ENCODE measurements around the gene SLC8A2. TPM values are rescaled to one million over a fixed set of nuclear protein-coding genes. Genes with fewer than 3 reads are reported as not detected.

SLC8A2 gene
- total RNA-seq, 2 experiments from 2014 or later, result 0.20 TPM; not detected in 1

GRCh38 chr19:47509973-47510372 lies 38.3 kb upstream of the SLC8A2 start:
- POLR2A ChIA-PET, result no interaction called here
- DNase-seq (no peak), ATAC-seq (ENCODE audit: low read depth) (no peak)
- no peaks in the 10 kb centered on the region for H3K27me3 Mint-ChIP-seq
- H3K36me3 Mint-ChIP-seq, result peaks cover 7% of the 10 kb centered on the region
- H3K4me3 Mint-ChIP-seq, result no peak overlapping the region
- H3K9me3 Mint-ChIP-seq, result no peaks in the 10 kb centered on the region
- peak overlapping the region; percentile 17 for H3K27ac Mint-ChIP-seq
- peaks cover 28% of the 10 kb centered on the region for H3K4me1 Mint-ChIP-seq

- no peaks in the 10 kb centered on the region for H3K27me3 Mint-ChIP-seq
- no peak for DNase-seq
- POLR2A ChIA-PET, result no interaction called here
- H3K9me3 Mint-ChIP-seq, result no peaks in the 10 kb centered on the region
- H3K27ac Mint-ChIP-seq, result no peak overlapping the region
- no peak for ATAC-seq (ENCODE audit: low read depth)
- no peak overlapping the region for H3K4me3 Mint-ChIP-seq
- H3K36me3 Mint-ChIP-seq, result peaks cover 4% of the 10 kb centered on the region
- H3K4me1 Mint-ChIP-seq, result peaks cover 28% of the 10 kb centered on the region
Measured at GRCh38 chr19:47509170-47509847, 37.6 kb upstream of the SLC8A2 start.

GRCh38 chr19:47508721-47509120 lies 37.0 kb upstream of the SLC8A2 start:
- POLR2A ChIA-PET, result no interaction called here
- H3K4me1 Mint-ChIP-seq, result peaks cover 25% of the 10 kb centered on the region

GRCh38 chr19:47507924-47508553 lies 36.3 kb upstream of the SLC8A2 start:
- Mint-ChIP-seq H3K4me1 (peaks cover 20% of the 10 kb centered on the region), H3K27ac (no peak overlapping the region), H3K4me3 (no peak overlapping the region), H3K9me3 (no peaks in the 10 kb centered on the region), H3K36me3 (peaks cover 1% of the 10 kb centered on the region), H3K27me3 (no peaks in the 10 kb centered on the region)
- ATAC-seq (ENCODE audit: low read depth), result no peak
- DNase-seq, result no peak
- POLR2A ChIA-PET, result no interaction called here

More at GRCh38 chr19:47508721-47509120, 37.0 kb upstream of the SLC8A2 start:
- DNase-seq (no peak), ATAC-seq (ENCODE audit: low read depth) (no peak)
- Mint-ChIP-seq H3K27ac (no peak overlapping the region), H3K36me3 (peaks cover 1% of the 10 kb centered on the region), H3K4me3 (no peak overlapping the region), H3K9me3 (no peaks in the 10 kb centered on the region), H3K27me3 (no peaks in the 10 kb centered on the region)

- ATAC-seq (ENCODE audit: low read depth), result no peak
- H3K4me1 Mint-ChIP-seq, result peaks cover 9% of the 10 kb centered on the region
- POLR2A ChIA-PET, result interaction anchor here (0.8 kb wide), 1 partner anchor 74 kb away, joined by 4 read pairs; no protein-coding TSS in a partner anchor
- H3K36me3 Mint-ChIP-seq, result peaks cover 1% of the 10 kb centered on the region
- no peak overlapping the region for H3K4me3 Mint-ChIP-seq
- DNase-seq, result no peak
- H3K9me3 Mint-ChIP-seq, result no peaks in the 10 kb centered on the region
- no peak overlapping the region for H3K27ac Mint-ChIP-seq
- no peaks in the 10 kb centered on the region for H3K27me3 Mint-ChIP-seq
Measured at GRCh38 chr19:47507012-47507411, 35.3 kb upstream of the SLC8A2 start.

- Mint-ChIP-seq H3K36me3 (no peaks in the 10 kb centered on the region), H3K4me1 (peaks cover 4% of the 10 kb centered on the region), H3K27me3 (no peaks in the 10 kb centered on the region), H3K27ac (no peak overlapping the region), H3K9me3 (no peaks in the 10 kb centered on the region), H3K4me3 (no peak overlapping the region)
- ATAC-seq (ENCODE audit: low read depth) (no peak), DNase-seq (no peak)
- POLR2A ChIA-PET, result no interaction called here
Measured at GRCh38 chr19:47506459-47506858, 34.8 kb upstream of the SLC8A2 start.

GRCh38 chr19:47505506-47505905 lies 33.8 kb upstream of the SLC8A2 start:
- no peaks in the 10 kb centered on the region for H3K9me3 Mint-ChIP-seq
- no peak for ATAC-seq (ENCODE audit: low read depth)
- no peak overlapping the region for H3K27ac Mint-ChIP-seq
- DNase-seq, result no peak
- no peaks in the 10 kb centered on the region for H3K36me3 Mint-ChIP-seq
- H3K27me3 Mint-ChIP-seq, result no peaks in the 10 kb centered on the region
- peaks cover 4% of the 10 kb centered on the region for H3K4me1 Mint-ChIP-seq
- POLR2A ChIA-PET, result no interaction called here
- no peak overlapping the region for H3K4me3 Mint-ChIP-seq

- H3K4me1 Mint-ChIP-seq, result no peaks in the 10 kb centered on the region
- no peak overlapping the region for H3K4me3 Mint-ChIP-seq
- H3K9me3 Mint-ChIP-seq, result no peaks in the 10 kb centered on the region
- ATAC-seq (ENCODE audit: low read depth), result no peak
- DNase-seq, result no peak
- POLR2A ChIA-PET, result interaction anchor here (1.0 kb wide), 1 partner anchor 10 kb away, joined by 8 read pairs; no protein-coding TSS in a partner anchor
- H3K27me3 Mint-ChIP-seq, result no peaks in the 10 kb centered on the region
- H3K27ac Mint-ChIP-seq, result no peak overlapping the region
- no peaks in the 10 kb centered on the region for H3K36me3 Mint-ChIP-seq
Measured at GRCh38 chr19:47503826-47504150, 32.1 kb upstream of the SLC8A2 start.

- no peaks in the 10 kb centered on the region for H3K9me3 Mint-ChIP-seq
- no peaks in the 10 kb centered on the region for H3K4me1 Mint-ChIP-seq
- ATAC-seq (ENCODE audit: low read depth) (no peak), DNase-seq (no peak)
- H3K36me3 Mint-ChIP-seq, result no peaks in the 10 kb centered on the region
- no peak overlapping the region for H3K27ac Mint-ChIP-seq
- H3K4me3 Mint-ChIP-seq, result no peak overlapping the region
- H3K27me3 Mint-ChIP-seq, result no peaks in the 10 kb centered on the region
- POLR2A ChIA-PET, result interaction anchor here (0.5 to 1.0 kb wide), 3 partner anchors 11 to 1055 kb away, joined by 3 to 8 read pairs (median 7); no protein-coding TSS in a partner anchor
Measured at GRCh38 chr19:47503130-47503825, 31.6 kb upstream of the SLC8A2 start.

- no peak for ATAC-seq (ENCODE audit: low read depth)
- H3K36me3 Mint-ChIP-seq, result peaks cover 2% of the 10 kb centered on the region
Measured at GRCh38 chr19:47499863-47500830, 28.5 kb upstream of the SLC8A2 start.

GRCh38 chr19:47499371-47499770 lies 27.7 kb upstream of the SLC8A2 start:
- Mint-ChIP-seq H3K4me3 (no peak overlapping the region), H3K36me3 (peaks cover 2% of the 10 kb centered on the region), H3K27ac (no peak overlapping the region), H3K9me3 (no peaks in the 10 kb centered on the region), H3K27me3 (no peaks in the 10 kb centered on the region), H3K4me1 (no peaks in the 10 kb centered on the region)
- ATAC-seq (ENCODE audit: low read depth) (no peak), DNase-seq (no peak)
- POLR2A ChIA-PET, result interaction anchor here (0.6 kb wide), 1 partner anchor 93 kb away, joined by 3 read pairs; no protein-coding TSS in a partner anchor

More at GRCh38 chr19:47499863-47500830, 28.5 kb upstream of the SLC8A2 start:
- Mint-ChIP-seq H3K4me1 (no peaks in the 10 kb centered on the region), H3K27me3 (no peaks in the 10 kb centered on the region), H3K4me3 (no peak overlapping the region), H3K27ac (no peak overlapping the region), H3K9me3 (no peaks in the 10 kb centered on the region)
- DNase-seq, result no peak
- POLR2A ChIA-PET, result interaction anchor here (0.6 kb wide), 1 partner anchor 93 kb away, joined by 3 read pairs; no protein-coding TSS in a partner anchor

GRCh38 chr19:47498561-47498960 lies 26.9 kb upstream of the SLC8A2 start:
- DNase-seq, result no peak
- Mint-ChIP-seq H3K27me3 (no peaks in the 10 kb centered on the region), H3K36me3 (peaks cover 2% of the 10 kb centered on the region), H3K9me3 (no peaks in the 10 kb centered on the region), H3K27ac (peak overlapping the region; percentile 54), H3K4me1 (no peaks in the 10 kb centered on the region), H3K4me3 (no peak overlapping the region)
- POLR2A ChIA-PET, result no interaction called here
- ATAC-seq (ENCODE audit: low read depth), result no peak
